Erythroblast (primary cell): ENCODE measurements around the gene FMN1.

Experiments
- DNase-seq, 2 experiments: peaks; one replicate each; lab custom pipeline; 2025; lab: John Stamatoyannopoulos, UW
- GATA1 ChIP-seq: IDR thresholded peaks from 2 replicates; pipeline ENCODE4 v1.6.1; 2011; ENCODE audit warnings: low read depth, mild to moderate bottlenecking, control low read depth, low read length, moderate library complexity
- POLR2A ChIP-seq: IDR thresholded peaks from 2 replicates; pipeline ENCODE4 v1.6.1; 2011; ENCODE audit warnings: mild to moderate bottlenecking, low read length

FMN1 gene

GRCh38 chr15:33132722-33133345 lies 61.7 kb downstream of the FMN1 start:
- no peak for TF ChIP-seq POLR2A
- no peak for TF ChIP-seq GATA1
- peak; percentile 31 to 54 for DNase-seq

- no peak for DNase-seq
- TF ChIP-seq GATA1 (no peak), POLR2A (no peak)
Measured at GRCh38 chr15:33132233-33132580, 62.3 kb downstream of the FMN1 start.

DNA sequence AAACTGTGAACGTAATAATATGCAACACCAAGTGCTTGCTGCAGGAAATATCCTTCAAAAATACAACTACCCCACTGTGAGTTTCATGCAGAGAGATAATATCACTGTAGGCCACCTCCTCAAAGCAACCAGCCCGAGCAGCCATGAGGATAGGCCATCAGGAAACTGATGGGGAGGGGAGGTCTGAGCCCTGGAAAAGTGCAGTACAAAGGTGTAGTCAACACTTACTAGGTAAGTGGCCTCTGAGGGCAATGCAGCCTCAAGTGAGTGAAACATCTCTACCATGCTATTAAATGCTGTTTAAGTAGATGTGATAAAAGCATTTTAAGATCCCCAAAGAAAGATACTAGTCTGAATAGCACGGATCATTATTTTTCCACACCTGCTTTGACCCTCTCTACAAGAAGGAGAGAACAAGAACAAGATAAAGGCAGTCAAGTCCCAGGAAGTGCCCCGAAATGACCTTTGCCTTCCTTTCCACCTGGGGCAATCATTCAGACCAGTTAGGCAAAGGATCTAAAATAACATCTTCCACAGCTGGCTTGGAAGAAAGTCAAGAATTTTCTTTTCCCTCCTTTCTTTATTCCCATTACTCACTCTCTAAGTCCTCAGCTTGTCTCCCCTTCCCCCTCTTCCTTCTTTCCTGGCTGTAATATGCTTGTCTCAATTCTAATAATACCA lies 62.8 kb downstream of the FMN1 start:
- TF ChIP-seq POLR2A, result no peak
- TF ChIP-seq GATA1, result no peak
- no peak for DNase-seq

DNA sequence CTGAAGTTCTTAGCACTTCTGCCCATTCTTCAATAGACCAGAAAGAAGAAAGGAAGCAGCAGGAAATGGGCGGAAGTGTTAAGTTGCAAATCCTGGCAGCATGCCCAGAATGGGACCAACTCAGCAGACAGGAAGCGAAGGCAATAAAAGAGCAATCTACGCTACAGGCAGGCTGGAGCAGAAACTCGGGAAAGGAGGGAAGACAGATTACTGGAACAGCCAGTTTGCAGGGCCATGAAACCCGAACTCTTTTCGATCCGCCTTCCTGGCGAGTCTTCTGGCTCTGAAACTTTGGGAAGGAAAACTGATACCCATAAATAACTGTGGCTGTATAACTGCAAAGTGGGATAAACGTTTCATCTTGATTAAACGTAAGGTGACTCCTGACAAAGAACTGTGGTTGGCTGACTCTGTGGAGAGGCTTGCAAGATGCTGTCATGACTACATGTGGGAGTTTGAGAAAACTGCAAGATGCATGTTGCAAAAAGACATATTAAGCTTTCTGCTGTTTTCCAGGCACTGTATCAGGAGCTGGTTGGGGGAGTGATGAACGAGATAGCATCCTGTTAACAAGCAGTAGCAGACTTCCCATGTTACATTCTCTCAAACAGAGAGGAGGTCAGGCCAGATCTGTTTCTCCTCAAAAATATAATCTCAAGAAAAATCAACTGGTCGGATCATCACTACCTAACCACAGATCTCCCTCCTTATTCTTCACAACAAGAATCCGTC lies 67.8 kb downstream of the FMN1 start:
- DNase-seq, result peak; percentile 48 to 71
- TF ChIP-seq POLR2A (no peak), GATA1 (no peak)

GRCh38 chr15:33125894-33126537 lies 68.5 kb downstream of the FMN1 start:
- DNase-seq, result peak in 1 of 2 experiments; percentile 13
- TF ChIP-seq GATA1 (no peak), POLR2A (no peak)

DNA sequence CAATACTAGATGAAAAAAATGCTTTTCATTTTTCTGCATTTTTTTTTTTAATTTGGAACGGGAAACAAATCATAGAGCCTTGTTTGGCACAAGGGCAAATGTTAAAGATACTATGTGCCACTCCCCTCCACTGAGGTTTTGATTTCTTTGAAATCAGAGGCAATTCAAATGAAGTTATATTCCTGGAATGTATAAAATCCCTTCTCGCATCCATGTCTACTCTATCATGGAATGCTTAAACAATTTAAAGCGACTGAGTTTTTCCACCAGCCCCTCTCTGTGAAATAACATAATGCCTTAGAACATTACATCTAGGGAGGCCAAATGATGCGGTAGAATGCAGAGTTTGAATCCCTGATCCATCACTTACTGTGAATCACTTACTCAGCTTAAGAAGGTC lies 69.7 kb downstream of the FMN1 start:
- DNase-seq, result no peak
- TF ChIP-seq POLR2A, result no peak
- TF ChIP-seq GATA1, result no peak

DNA sequence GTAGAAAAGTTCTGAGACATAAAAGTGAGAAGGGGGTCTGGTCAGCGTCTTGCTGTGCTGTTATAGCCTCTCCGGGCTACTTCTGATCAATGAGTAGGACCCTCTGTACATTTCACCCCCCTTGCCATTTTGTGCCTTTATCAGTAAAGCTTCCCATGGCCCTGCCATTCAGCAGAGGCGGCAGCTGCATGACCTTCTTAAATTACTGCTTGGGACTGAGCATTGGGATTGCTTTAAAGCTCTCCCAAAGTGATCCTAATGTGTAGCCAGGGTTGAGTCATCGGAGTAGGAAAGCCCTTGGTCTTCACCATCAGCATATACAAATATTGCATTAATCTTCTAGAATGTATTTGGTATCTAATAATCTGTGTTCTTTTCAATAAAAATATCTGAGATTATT lies 70.2 kb downstream of the FMN1 start:
- TF ChIP-seq POLR2A (no peak), GATA1 (no peak)
- DNase-seq, result no peak

DNA sequence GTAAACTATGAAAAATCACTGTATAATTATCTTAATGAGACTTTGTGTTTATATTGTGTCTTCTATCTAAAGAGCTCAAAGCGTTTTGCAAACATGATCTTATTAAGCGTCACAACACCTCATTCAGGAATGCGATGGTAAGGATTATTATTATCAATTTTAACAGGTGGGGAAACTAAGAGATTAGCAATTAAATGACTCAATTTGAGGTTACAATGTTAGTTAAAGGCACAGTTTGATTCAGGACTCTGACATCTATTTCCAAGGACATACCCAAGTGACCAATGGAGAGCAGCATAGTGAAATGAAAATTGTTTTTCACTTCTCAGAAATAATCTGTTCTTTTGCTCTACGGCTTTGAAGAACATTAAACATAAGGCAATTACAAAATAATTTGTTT lies 74.6 kb downstream of the FMN1 start:
- no peak for TF ChIP-seq GATA1
- no peak for TF ChIP-seq POLR2A
- DNase-seq, result no peak

DNA sequence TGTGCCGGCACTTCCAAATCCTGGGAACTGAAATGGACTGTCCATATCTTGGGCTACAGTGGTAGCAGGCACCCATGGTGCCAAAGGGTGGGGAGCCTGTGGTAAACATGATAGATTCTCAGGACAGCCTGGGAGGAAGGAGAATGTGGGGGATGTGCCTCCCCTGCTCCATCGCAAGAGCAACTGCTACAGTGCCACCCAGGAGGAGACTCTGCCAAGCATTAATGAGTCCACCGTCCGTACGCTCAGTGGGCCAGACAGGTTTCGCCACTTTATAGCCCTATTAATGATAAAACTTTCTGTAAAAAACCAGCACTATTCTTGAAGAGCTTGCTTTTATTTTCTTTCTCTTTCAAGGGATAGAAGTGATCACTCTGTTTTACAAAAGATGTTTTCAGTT lies 75.2 kb downstream of the FMN1 start:
- TF ChIP-seq POLR2A, result no peak
- no peak for TF ChIP-seq GATA1
- no peak for DNase-seq

DNA sequence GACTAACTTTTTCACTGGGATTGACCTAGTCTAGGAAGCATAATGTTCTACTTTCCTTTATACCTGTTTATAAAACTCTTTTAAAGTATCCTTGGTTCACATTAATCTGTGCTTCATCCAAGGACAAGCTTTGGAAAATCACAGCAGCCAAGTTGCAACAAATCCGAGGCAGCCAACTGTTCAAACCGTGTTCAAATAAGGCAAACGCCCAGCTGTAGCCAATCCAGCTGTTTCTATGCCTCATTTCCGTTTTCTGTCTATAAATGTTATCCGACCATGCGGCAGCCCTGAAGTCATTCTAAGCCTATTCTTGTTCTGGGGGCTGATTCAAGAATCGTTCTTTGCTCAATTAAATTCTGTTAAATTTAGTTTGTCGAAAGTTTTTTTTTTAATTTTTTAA lies 78.3 kb downstream of the FMN1 start:
- no peak for DNase-seq

GRCh38 chr15:33115191-33115861 lies 79.2 kb downstream of the FMN1 start:
- DNase-seq, result no peak
- TF ChIP-seq GATA1, result no peak
- TF ChIP-seq POLR2A, result no peak

More for the DNA sequence above, 78.3 kb downstream of the FMN1 start:
- TF ChIP-seq GATA1 (no peak), POLR2A (no peak)

DNA sequence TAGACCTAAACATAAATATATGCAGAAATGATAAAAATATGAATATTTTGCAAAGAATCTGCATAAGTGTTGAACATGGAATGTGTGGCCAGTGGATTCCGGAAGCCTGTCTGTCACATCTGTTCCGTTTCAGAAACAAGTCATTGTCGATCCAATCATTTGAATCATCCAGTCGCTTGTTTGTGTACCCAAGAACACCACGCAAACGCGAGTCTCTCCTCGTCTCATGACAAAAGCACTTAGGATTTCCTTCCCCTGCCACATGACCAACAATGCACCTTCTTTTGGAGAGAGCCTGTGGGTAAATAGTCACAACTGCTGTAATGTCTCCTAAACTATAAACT lies 80.2 kb downstream of the FMN1 start:
- no peak for DNase-seq
- TF ChIP-seq GATA1 (no peak), POLR2A (no peak)

DNA sequence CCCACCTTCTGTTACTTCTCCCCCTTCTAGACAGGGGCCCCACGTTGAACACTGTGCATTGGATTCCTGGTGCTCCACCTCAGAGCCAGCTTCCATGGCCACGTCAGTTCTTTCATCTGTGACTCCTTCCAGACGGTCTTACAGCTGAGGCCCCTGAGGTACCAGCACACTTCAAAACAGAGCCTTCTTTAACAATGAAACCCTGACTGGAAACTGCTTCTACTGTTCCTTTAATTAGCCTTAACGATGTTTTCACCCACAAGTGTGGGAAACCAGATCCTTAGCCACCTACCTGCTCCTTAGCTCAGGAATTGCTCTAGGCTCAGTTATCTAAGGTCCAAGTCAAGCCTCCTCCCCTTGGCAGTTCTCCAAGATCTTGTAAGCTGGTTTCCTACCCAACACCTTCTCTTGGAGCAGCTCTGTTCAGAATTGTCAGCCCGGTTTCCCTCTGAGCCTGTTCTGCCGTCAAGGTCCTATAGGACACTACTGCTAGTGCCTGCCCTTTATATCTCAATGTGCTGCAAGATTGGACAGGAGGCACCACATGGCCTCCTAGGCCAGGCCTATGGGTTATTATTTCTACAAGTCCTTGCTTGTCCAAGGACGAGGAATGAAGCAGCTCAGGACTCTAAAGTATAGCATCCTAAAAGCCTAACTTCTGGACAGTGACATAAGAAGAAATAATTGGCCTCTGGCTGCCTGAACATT lies 80.7 kb downstream of the FMN1 start:
- DNase-seq, result no peak
- TF ChIP-seq POLR2A, result no peak
